Kidney epithelial cell (primary cell): ENCODE data around the gene ZNF786. TPM values are rescaled to one million over a fixed set of nuclear protein-coding genes. Genes with fewer than 3 reads are reported as not detected.
"Not testable (repeated sequence)": the region's sequence is repeated elsewhere in the genome, so short reads cannot be mapped to it uniquely, and the experiment has no call there.

ENCODE experiments used
- DNase-seq: peaks from one replicate; pipeline ENCODE4 v3.0.0-alpha.2; 2010; ENCODE audit warnings: low read depth
- H3K27me3 ChIP-seq: 2 replicates; pipeline ENCODE4 v1.6.0; 2011; ENCODE audit warnings: low read length; ENCODE audit not compliant: control insufficient read depth, insufficient read depth
- H3K36me3 ChIP-seq: 2 replicates; pipeline ENCODE4 v1.5.1; 2011; ENCODE audit warnings: low read length; ENCODE audit not compliant: control insufficient read depth, insufficient read depth
- H3K4me3 ChIP-seq: 2 replicates; pipeline ENCODE4 v1.5.1; 2011; ENCODE audit warnings: low read depth, mild to moderate bottlenecking, control low read depth, low read length
- CTCF ChIP-seq: IDR thresholded peaks from 2 replicates; pipeline ENCODE4 v1.5.1; 2011; ENCODE audit warnings: mild to moderate bottlenecking, moderate library complexity, low read length, control low read depth, inconsistent platforms; ENCODE audit not compliant: insufficient read depth, poor library complexity, severe bottlenecking
- total RNA-seq: library from RNA; depleted of rRNA; stranded (reverse); fragments of >200 nt; gene quantifications from 2 replicates; pipeline ENCODE4 v1.2.3, GENCODE V29; 2015

ZNF786 gene
- total RNA-seq, 1 donor from 2014 or later = 7.2 TPM

DNA sequence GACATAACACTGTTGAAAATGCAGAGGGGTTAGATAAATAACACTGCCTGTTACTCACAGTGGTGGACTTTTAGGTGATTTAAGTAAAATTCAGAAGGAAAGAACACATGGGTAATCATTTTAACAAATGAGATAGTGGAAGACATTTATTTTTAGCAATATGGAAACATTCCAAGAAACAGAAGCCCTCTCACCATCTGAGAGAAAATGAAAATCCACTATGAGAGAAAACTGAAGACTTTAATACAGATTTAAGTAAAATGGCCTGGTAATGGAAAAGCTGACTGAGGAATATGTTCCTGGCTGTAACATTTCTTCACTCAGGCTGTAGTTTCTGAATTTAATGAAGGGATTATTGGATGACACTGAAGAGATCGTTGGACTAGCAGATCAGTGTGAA lies 12.1 kb upstream of the ZNF786 start:
- Histone ChIP-seq H3K36me3 (no peaks in the 10 kb centered on the region), H3K4me3 (no peak overlapping the region), H3K27me3 (no peaks in the 10 kb centered on the region)
- no peak for TF ChIP-seq CTCF
- no peak for DNase-seq

DNA sequence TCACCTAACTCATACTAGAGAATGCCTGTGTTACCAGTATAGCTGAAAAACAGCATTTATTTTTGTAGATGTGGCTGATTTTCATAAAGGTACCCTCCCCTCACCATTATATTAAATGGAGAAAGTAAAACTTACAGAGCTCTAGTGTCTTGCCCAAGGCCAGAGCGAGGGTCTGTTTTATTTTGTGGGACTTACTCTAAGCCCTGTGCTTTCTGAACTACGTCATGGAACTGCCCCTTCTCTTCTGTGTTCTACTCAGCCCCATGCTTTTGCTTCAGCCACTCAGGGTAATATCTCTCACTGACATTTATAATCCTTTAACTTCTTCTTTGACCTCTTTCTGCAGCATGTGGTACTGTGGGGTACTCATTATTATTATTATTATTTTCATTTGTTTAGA lies 10.3 kb upstream of the ZNF786 start:
- DNase-seq = no peak
- no peak for TF ChIP-seq CTCF
- Histone ChIP-seq H3K4me3 (no peak overlapping the region), H3K27me3 (no peaks in the 10 kb centered on the region), H3K36me3 (no peaks in the 10 kb centered on the region)

- H3K27me3 ChIP-seq = no peaks in the 10 kb centered on the region
- no peak for DNase-seq
- TF ChIP-seq CTCF = no peak
- no peaks in the 10 kb centered on the region for H3K36me3 ChIP-seq
- H3K4me3 ChIP-seq = no peak overlapping the region
Measured at GRCh38 chr7:149099058-149099457, 8.5 kb upstream of the ZNF786 start.

GRCh38 chr7:149097088-149097487 lies 6.6 kb upstream of the ZNF786 start:
- H3K4me3 ChIP-seq = no peak overlapping the region
- TF ChIP-seq CTCF = no peak
- no peak for DNase-seq
- no peaks in the 10 kb centered on the region for H3K27me3 ChIP-seq
- no peaks in the 10 kb centered on the region for H3K36me3 ChIP-seq

- H3K4me3 ChIP-seq = no peak overlapping the region
- H3K27me3 ChIP-seq = no peaks in the 10 kb centered on the region
- H3K36me3 ChIP-seq = no peaks in the 10 kb centered on the region
- TF ChIP-seq CTCF = no peak
- no peak for DNase-seq
Measured at GRCh38 chr7:149093228-149093627, 2.7 kb upstream of the ZNF786 start.

DNA sequence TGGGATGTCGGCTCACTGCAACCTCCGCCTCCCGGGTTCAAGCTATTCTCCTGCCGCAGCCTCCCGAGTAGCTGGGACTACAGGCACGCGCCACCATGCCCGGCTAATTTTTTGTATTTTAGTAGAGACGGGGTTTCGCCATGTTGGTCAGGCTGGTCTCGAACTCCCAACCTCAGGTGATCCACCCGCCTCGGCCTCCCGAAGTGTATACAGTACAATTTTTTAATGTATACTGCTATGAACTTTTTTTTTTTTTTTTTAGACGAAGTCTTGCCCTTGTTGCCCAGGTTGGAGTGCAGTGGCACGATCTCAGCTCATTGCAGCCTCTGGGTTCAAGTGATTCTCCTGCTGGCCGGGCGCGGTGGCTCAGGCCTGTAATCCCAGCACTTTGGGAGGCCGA lies 1.7 kb upstream of the ZNF786 start:
- H3K4me3 ChIP-seq, H3K27me3 ChIP-seq, H3K36me3 ChIP-seq, DNase-seq: not testable (repeated sequence)
